GM10847 (cell line): ENCODE results near the gene TTC7B.

Source experiments
- POLR2A ChIP-seq: IDR thresholded peaks from 2 replicates; pipeline ENCODE4 v1.6.1; 2011; ENCODE audit not compliant: insufficient read length; ENCODE audit errors: extremely low read depth

The TTC7B gene

DNA sequence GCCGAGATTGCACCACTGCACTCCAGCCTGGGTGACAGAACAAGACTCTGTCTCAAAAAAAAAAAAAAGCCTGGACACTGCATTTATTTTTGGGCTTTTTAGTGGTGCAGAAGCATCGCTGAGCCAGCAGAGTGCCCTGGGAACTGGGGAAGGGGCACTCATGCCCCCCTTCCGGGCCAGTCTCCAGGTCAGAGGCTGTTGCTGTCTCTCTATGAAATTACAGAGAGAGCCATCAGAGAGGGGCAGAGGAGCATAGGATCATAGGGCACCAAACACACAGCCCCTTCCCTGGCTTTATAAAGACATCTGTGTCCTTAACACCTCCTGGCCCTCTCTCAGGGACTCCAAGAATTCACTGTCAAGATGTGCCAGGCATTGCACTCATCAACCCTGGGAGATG, 223.6 kb downstream of the TTC7B start:
- TF ChIP-seq POLR2A: no peak

DNA sequence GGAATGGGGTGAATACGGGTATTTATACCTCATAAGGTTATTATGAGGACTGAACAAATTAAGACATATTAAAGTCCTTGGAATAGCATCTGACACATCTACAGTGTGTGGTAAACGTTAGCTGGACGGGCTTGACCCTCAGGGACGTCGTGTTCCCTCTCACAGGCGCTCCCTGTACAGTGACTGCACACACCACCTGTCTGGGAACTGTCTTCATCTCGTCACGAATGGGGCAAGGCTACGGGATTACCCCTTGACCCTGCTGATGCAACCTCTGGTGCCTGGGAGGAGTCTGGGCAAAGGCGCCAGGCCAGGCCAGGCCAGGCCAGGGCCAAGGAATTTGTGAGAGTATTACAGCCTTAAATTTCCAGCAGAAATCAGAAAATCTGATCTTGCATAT, 228.3 kb downstream of the TTC7B start:
- TF ChIP-seq POLR2A: no peak

DNA sequence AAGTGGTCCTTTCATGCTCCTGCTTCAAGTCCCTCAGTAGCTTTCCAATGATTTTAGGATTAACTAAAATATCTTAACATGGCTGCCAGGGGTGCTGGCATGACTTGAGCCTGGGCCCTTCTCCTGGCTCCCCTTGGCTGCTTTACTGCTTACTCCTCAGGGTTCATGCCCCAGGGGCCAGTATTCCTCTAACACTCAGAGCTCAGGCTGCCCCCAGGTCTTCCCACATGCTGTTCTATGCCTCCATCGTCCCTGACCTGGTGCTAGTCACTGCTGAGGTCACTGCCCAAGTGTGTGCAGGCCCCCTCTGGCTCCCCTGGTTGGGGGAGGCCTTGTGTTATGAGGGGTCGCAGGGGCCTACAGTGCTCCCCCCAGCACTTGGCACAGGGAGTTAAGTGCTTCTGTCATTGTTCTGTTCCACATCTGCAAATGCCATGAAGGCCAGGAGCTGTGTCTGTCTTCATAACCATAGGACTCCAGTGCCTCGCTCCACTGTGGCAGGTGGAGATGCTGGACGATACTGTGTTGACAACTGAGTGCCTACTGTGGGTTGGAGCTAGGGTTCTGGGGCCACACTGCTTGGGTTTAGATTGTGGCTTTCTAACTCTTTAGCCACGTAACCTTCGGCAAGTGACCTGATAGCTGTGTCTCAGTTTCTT, 228.8 kb downstream of the TTC7B start:
- TF ChIP-seq POLR2A: no peak

DNA sequence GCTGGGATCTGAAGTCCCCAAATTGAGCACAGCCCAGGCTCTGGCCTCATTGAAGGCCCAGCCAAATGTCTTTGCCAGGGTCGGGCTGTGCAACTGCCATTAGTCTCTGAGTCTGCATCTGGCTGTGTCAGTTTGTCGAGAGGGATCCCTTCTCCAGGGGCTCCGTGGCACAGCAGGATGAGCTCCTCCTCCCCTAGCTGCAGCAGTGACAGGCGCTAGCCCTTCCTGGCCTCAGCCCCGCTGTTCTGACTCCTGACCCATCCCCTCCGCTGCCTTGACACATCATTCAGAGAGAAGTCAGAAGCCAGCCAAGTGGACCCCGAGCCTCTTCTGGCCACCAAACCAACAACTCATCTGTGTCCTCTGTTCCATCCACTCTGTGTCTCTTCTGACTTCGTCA, 231.1 kb downstream of the TTC7B start:
- TF ChIP-seq POLR2A: no peak

DNA sequence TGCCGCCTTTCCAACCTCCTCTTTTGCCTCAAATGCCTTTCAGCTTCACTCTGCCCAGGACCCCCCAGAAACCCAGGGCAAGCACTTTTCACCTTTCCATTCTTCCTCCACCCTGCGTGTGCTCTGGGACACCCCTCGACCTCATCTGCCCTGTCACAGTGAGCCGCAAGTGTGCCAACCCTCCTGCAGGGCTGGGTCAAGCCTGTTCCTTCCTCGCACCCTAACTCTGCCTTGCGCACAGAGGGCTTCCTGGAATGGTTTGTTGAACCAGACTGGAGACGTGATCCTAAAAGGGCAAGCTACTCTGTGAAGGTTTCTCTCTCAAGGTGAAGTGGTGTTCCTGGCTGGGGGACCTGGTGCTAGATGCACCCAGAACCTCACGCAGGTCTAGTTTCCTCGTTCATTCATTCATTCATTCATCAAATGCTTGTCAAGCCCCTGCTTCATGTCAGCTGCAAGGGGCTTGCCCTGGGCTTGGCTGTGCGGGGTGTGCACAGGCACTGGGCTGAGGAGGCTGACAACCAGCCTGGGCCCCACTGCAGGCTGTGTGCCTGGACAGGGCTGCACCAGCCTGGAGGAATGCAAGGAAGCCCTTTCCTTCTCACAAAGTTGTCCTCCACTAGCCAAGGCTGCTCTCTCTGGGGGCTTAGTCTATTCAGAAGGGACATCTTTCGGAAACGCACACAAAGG, 232.2 kb downstream of the TTC7B start:
- no peak for TF ChIP-seq POLR2A

DNA sequence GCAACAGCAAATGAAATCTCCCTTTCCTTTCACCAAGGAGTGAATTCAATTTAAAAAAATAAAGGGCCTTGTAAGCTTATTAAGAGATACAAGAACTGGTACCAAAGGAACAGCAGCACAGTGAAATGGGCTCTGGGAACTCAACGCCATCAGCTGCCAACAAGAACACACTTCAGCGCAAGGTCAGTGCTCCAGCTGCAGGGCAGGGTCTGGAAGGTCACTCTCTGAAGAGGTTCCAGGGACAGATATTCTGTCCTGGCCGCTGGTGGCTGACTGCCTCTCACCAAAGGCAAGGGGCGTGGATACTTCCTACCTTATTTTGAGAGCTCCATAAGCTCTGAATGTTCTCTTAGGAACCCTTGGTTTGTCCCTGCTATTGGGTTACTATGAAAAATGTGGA, 232.8 kb downstream of the TTC7B start:
- no peak for TF ChIP-seq POLR2A

DNA sequence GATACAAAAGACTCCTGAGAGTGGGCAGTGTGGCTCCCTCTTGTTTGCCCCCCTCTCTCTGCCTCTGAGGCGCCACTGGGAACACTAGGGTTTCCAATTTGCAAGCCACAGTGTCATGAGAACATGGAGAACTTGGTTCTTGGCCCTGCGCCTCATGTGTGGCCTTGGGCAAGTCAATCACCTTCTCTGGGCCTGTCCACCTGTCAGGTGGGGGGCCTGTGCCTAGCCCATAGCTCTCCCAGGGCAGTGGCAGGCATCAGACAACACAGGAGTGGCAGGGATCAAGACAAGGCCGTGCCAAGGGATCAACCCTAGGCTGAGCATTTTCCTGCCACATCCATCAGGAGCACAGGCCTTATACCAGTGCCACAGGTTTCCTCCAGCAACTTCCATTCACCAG, 234.1 kb downstream of the TTC7B start:
- no peak for TF ChIP-seq POLR2A

DNA sequence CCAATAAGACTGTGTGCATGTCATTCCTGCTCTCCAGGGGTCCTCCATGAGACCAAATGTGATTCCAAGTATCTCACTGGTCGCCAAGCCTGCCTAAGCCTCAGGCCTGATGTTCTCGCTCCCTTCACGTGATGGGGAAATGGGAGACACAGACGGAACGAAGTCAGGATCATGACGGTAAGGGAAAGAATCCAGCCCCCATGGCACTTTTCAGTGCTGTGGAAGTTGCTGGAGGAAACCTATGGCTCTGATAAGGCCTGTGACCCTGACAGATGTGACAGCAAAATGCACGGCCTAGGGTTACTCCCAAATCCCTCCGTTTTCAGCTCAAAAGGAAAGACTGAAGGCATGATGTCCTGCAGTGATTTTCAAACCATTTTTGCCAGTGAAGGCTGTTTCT, 234.5 kb downstream of the TTC7B start:
- no peak for TF ChIP-seq POLR2A

DNA sequence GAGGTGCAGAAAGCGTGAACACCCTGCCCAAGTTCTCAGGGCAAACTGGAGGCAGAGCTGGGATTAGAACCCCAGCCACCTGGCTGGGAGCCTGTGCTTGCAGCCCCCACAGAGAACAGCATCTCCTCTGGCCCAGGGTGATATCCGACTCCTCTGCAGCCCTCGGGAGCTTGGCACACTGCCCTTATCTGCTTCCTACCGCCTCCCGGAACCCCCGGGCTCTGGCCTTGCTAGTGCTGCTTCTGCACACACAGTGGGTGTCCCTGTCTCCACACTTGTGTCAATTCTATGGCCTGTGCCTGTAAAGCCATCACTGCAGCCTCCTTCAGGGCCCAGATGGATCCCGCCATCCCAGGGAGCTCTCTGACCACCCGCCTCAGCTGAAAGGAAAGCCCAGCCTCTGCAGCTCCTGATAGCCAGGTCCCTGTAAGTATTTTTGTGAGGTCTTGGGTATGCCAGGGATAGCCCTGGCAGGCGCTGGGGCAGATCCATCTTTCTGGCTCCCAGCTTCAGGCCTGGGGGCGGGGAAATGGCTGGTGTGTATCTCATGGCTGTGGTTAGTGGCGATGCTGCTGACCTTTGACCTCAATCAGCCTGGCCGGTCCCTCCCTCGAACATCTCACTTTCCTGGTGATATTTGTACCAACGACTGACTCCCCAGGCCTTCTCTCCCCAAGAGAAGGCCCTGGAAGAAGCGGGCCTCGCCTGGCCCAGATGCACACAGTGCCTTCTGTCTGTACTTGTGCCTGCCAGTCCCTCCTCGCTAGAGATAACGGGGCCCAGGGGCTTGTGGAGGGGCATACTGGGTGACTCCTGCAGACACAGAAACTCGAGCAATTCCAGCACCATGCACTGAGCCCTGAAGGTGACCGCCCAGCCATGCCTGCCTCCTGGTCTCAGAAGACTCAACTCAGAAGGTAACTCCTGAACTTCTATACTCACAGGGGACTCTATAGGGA, 235.6 kb downstream of the TTC7B start:
- TF ChIP-seq POLR2A: no peak

DNA sequence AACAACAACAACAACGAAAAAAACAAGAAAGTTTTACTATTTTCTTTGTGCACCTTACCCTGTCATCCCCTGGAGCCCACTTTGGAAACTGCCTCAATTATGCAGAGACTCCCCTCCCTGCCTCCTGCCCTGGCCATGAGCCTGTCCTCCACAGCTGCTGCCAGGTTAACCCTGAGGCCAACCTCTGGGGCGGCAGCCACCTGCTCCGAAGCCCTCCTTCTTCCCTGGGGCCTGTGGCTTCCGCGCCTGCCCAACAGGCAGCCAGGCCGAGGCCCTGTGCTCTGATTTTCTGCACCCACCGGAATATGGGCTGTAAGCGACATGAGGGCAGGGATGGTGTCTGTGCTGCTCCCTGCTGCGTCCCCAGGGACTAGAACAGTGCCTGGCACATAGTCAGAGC, 236.4 kb downstream of the TTC7B start:
- no peak for TF ChIP-seq POLR2A

DNA sequence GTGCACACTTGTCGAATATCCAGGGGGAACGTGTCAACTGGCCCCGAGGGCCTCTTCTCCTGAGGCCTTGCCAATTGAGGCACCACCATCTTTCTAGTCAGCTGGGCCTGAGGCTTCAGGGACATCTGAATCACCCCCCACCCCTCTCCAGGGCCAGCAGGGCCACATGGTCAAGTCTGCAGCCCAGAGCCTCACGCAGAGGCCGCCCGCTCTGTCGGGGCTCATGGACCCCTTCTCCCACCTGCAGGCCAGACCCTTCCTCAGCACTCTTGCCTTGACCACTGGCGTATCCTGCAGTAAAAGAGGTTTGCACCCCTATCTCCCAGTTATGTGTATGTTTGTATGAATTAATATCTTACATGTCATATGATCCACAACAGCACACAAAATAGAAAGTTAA, 237.1 kb downstream of the TTC7B start:
- TF ChIP-seq POLR2A: no peak

DNA sequence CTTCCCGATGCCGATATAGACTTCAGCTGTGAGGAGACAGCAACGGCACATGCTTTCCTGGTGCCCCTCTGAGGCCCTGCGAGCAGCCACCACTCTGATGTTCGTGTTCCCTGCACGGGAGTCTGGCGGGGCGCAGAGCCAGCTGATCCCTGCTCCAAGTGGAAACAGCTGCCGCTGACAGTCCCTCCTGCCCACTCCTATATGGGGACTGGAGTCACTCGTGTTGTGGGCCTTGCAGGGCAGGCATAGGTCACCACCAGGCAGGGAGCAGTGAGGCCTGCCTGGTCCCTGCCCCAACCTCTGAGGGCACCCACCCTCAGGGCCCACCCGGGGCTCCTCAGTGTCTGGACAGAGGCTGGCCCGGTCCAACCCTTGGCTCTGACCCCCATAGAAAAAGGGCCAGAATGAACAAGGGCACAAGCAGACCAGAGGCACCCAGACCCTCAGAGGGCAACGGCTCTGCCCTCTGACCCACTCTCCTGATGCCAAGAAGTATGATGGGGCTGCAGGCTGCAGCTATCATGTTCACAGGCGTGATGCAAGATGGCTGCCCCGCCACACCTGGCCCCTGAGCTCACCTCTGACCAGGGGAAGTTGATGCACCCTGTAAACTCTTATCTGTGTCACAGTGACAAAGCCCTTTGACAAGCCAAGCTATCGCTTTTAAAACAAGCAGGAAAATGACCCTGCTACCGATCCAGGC, 237.8 kb downstream of the TTC7B start:
- TF ChIP-seq POLR2A: no peak

DNA sequence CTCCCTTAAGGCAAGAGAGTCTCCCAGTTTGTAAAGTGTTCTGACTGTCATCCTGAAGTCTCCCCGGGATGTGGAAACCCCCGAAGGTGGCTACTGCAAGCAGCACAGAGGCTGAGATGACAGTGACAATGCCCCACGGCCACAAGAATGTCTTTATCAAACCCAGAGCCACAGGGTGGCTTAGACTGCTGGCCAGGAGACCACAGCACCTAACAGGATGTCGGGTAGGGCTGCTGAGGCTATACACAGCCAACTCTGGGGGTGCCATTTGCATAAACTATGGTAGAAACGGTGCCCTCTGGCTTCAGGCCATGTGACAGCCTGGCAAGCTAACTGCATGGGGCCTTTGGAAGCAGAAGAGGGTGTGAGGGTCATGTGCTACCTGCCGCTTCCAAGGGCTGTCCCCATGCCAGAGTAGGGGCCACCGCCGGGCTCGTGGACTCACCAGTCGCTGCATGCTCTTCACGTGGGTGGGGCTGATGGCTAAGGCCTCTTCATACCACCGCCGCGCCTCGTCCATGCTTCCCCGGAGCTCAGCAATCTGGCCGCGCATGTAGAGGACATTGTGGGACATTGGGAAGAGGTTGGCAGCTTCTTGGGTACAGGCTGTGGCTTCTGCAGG, 238.5 kb downstream of the TTC7B start:
- no peak for TF ChIP-seq POLR2A

DNA sequence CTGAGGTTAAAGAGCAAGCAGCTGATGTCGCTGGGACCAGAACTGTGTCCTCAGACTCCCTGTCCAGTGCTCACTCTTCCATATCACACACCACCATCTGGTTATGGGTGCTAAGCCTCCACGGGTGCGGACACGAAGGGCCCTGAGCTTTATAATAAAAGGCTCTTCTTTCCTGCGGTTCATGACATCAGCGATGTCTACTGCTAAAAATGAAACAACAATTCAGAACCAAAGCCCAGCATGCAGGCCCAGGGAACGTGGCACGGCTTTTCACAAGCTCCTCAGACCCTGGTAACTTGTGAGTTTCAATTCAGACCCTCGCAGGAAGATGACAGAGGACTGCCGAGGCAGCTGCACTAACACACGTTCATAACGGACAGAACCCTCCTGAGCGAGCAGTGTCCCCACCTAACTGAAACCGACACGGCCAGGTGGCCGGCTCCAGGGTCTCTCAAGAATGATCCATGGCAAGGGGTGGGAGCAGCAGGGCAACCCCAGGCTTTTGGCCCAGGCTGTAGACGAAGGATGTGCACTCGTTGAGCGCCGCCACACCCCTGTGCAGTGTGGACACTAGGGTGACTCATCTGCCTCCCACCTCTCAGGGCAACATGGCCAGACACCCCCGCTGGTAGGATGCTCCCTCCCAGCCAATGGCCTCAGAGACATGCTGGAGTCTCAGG, 239.1 kb downstream of the TTC7B start:
- no peak for TF ChIP-seq POLR2A
